Heart left ventricle (tissue), 11 donors: ENCODE data around the gene EPGN. TPM values are rescaled to one million over a fixed set of nuclear protein-coding genes. Genes with fewer than 3 reads are reported as not detected.

ENCODE experiments used
- polyA plus RNA-seq, 2 donors: library from polyadenylated mRNA; stranded (reverse); fragments of 200-250 nt; gene quantifications; one replicate each; pipeline ENCODE4 v1.2.3, GENCODE V29; 2013
- total RNA-seq, 9 donors: library from RNA; depleted of rRNA in 2 of 9; stranded (reverse); fragments of >200 nt in 2 of 9; fragmentation: NEBNext Ultra II Directional in 3 of 9; extraction: Animal tissue kit (Norgen Biotek cat#: 25700) in 3 of 9; gene quantifications; one replicate each; pipeline versions ENCODE4 v1.1.0 to v1.2.4, GENCODE V29; 2016 to 2023
- donor health status: ischemic (EF 13 %, LVEDD 7.1; RV severe dilation, severe dysfunction).
- donor health status: healthy with polysubstance abuse.
- donor health status: DM: no; HTN: yes; CAD: no.
- donor health status: DM: no; HTN: no; CAD: no.
- donor health status: ischemic (EF 25% LVEDD 5.7; RV mildly dilated, moderate dysfunction).
- donor health status: healthy.
- donor health status: DM: yes; HTN: yes; CAD: no.
- donor health status: PGD.
- donor health status: nonischemic (EF 23%, LVEDD 6.1; RV moderate dilation, normal function).

The EPGN gene
- total and polyA plus RNA-seq, 11 donors = 5.8 TPM; not detected in 10

Other genes with a start within 250 kb of the EPGN start
- 10 to 100 TPM in 3 of 9 donors, 1 to 10 TPM in 6; 1.8 to 33.6 (median 5.9) TPM for gene CXCL2, start 209.3 kb upstream of the EPGN start, total RNA-seq
- gene CXCL2, start 209.3 kb upstream of the EPGN start, polyA plus RNA-seq = 1 to 10 TPM; 8.4 to 9.0 TPM
- gene MTHFD2L, start 150.4 kb upstream of the EPGN start, total RNA-seq = 10 to 100 TPM in 6 of 9 donors, 1 to 10 TPM in 3; 8.2 to 16.4 (median 12.6) TPM
- 10 to 100 TPM in 1 of 2 donors, 1 to 10 TPM in 1; 6.8 to 11.5 TPM for gene MTHFD2L, start 150.4 kb upstream of the EPGN start, polyA plus RNA-seq
- 1 to 10 TPM in 3 of 9 donors, under 1 TPM in 3, not detected in 3; 0.09 to 8.6 (median 0.83) TPM for gene EREG, start 56.7 kb downstream of the EPGN start, total RNA-seq
- 1 to 10 TPM in 1 of 2 donors, under 1 TPM in 1; 0.23 to 1.2 TPM for gene EREG, start 56.7 kb downstream of the EPGN start, polyA plus RNA-seq
- gene AREG, start 136.7 kb downstream of the EPGN start, total RNA-seq = 1 to 10 TPM in 7 of 9 donors, under 1 TPM in 2; 0.27 to 9.1 (median 1.9) TPM
- gene AREG, start 136.7 kb downstream of the EPGN start, polyA plus RNA-seq = 10 to 100 TPM in 1 of 2 donors, 1 to 10 TPM in 1; 1.6 to 49.6 TPM